CD4-positive, CD25-positive, alpha-beta regulatory T cell (primary cell): ENCODE results near the gene CBARP. TPM values are rescaled to one million over a fixed set of nuclear protein-coding genes. Genes with fewer than 3 reads are reported as not detected.
A peak's percentile ranks its signal among the peaks of the same experiment; 100 is the strongest.

ENCODE experiments used
- ATAC-seq, 2 donors: fragments of 150-1000 bp; cut with Tn5 transposase; one replicate each; pipeline ENCODE4 v1.10.0; 2021; ENCODE audit warnings: low read depth in 2 of 2, moderate number of reproducible peaks in 2 of 2, moderate library complexity in 1 of 2
- DNase-seq, 3 donors: peaks; one replicate each; pipeline versions ENCODE4 v3.0.0 to v3.0.0-alpha.2; 2012 to 2022; ENCODE audit warnings: mixed read lengths in 1 of 3
- H3K27ac ChIP-seq: one replicate; pipeline ENCODE4 v1.7.0; 2013; ENCODE audit warnings: mild to moderate bottlenecking, low read length; ENCODE audit not compliant: insufficient read depth, poor library complexity, severe bottlenecking
- H3K27me3 ChIP-seq: one replicate; pipeline ENCODE4 v1.7.0; 2013; ENCODE audit warnings: low read length; ENCODE audit not compliant: control insufficient read depth, insufficient read depth
- H3K36me3 ChIP-seq: one replicate; pipeline ENCODE4 v1.7.0; 2013; ENCODE audit warnings: mild to moderate bottlenecking, low read length, moderate library complexity; ENCODE audit not compliant: control insufficient read depth, insufficient read depth
- H3K4me1 ChIP-seq: 2 replicates; pipeline ENCODE4 v1.7.0; 2013; ENCODE audit warnings: mild to moderate bottlenecking, low read length; ENCODE audit not compliant: insufficient read depth, control insufficient read depth, poor library complexity, severe bottlenecking
- H3K4me3 ChIP-seq: one replicate; pipeline ENCODE4 v1.7.0; 2013; ENCODE audit warnings: low read depth, mild to moderate bottlenecking, low read length, moderate library complexity
- H3K9me3 ChIP-seq, 2 experiments: 1 replicate in 1 of 2; 2 replicates in 1 of 2; pipeline ENCODE4 v1.7.0; 2013; ENCODE audit warnings: low read length in 2 of 2, mild to moderate bottlenecking in 1 of 2, moderate library complexity in 1 of 2; ENCODE audit not compliant: control insufficient read depth in 2 of 2
- H3K27ac Mint-ChIP-seq, 3 donors: one replicate each; pipeline ENCODE4 v1.8.0; 2020 to 2022; ENCODE audit warnings: mild to moderate bottlenecking in 3 of 3, mixed read lengths in 3 of 3, moderate library complexity in 2 of 3
- H3K27me3 Mint-ChIP-seq: one replicate; pipeline ENCODE4 v1.8.0; 2022; ENCODE audit warnings: mild to moderate bottlenecking, mixed read lengths
- H3K36me3 Mint-ChIP-seq: one replicate; pipeline ENCODE4 v1.8.0; 2020; ENCODE audit warnings: mixed read lengths
- H3K4me1 Mint-ChIP-seq, 4 donors: one replicate each; pipeline ENCODE4 v1.8.0; 2020 to 2022; ENCODE audit warnings: mixed read lengths in 4 of 4, mild to moderate bottlenecking in 1 of 4
- H3K4me3 Mint-ChIP-seq, 4 donors: one replicate each; pipeline ENCODE4 v1.8.0; 2020 to 2022; ENCODE audit warnings: mild to moderate bottlenecking in 4 of 4, mixed read lengths in 4 of 4, moderate library complexity in 3 of 4
- H3K9me3 Mint-ChIP-seq, 7 donors: one replicate each; pipeline ENCODE4 v1.8.0; 2020 to 2022; ENCODE audit warnings: mixed read lengths in 7 of 7, mild to moderate bottlenecking in 3 of 7, moderate library complexity in 2 of 7
- polyA plus RNA-seq, 4 donors: library from polyadenylated mRNA; unstranded; fragments of 300-500 nt; fragmentation: Illumina TruSeq; gene quantifications; one replicate each; pipeline ENCODE4 v1.2.3, GENCODE V29; 2021
- total RNA-seq: library from RNA; stranded (reverse); gene quantifications from one replicate; pipeline ENCODE4 v1.2.3, GENCODE V29; 2022

CBARP gene
- total and polyA plus RNA-seq, 5 donors from 2014 or later, result 0.12 TPM; not detected in 4

DNA sequence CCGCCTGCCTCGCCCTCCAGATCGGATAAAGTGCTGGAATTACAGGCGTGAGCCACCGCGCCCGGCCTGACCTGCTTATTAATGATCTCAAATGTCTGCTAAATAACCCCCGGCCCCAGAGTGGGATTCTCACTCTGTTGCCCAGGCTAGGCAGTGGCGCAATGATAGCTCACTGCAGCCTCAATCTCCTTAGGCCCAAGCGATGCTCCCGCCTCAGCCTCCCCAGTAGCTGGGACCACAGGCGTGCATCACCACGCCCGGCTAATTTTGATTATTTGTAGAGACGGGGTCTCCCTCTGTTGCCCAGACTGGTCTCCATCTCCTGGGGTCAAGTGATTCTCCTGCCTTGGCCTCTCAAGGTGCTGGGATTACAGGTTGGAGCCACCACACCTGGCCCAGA is 3.1 kb upstream of the CBARP start:
- ATAC-seq, result no peak
- H3K36me3 ChIP-seq, result no peaks in the 10 kb centered on the region
- H3K4me1 Mint-ChIP-seq, result peaks cover 0 to 46% (median 20%) of the 10 kb centered on the region in 4 donors
- peaks cover 62% of the 10 kb centered on the region for H3K4me1 ChIP-seq
- H3K4me3 ChIP-seq, result peak overlapping the region; percentile 41
- H3K9me3 Mint-ChIP-seq, result peaks cover 0 to 3% (median 0%) of the 10 kb centered on the region in 7 donors
- H3K4me3 Mint-ChIP-seq, result peak overlapping the region; percentile 89 to 96 (median 94)
- H3K27me3 ChIP-seq, result no peaks in the 10 kb centered on the region
- H3K27ac ChIP-seq, result peak overlapping the region; percentile 74
- H3K9me3 ChIP-seq, result no peaks in the 10 kb centered on the region
- DNase-seq, result no peak
- H3K27me3 Mint-ChIP-seq, result peaks cover 21% of the 10 kb centered on the region
- H3K36me3 Mint-ChIP-seq, result no peaks in the 10 kb centered on the region
- H3K27ac Mint-ChIP-seq, result peak overlapping the region; percentile 96 to 98 (median 97)

DNA sequence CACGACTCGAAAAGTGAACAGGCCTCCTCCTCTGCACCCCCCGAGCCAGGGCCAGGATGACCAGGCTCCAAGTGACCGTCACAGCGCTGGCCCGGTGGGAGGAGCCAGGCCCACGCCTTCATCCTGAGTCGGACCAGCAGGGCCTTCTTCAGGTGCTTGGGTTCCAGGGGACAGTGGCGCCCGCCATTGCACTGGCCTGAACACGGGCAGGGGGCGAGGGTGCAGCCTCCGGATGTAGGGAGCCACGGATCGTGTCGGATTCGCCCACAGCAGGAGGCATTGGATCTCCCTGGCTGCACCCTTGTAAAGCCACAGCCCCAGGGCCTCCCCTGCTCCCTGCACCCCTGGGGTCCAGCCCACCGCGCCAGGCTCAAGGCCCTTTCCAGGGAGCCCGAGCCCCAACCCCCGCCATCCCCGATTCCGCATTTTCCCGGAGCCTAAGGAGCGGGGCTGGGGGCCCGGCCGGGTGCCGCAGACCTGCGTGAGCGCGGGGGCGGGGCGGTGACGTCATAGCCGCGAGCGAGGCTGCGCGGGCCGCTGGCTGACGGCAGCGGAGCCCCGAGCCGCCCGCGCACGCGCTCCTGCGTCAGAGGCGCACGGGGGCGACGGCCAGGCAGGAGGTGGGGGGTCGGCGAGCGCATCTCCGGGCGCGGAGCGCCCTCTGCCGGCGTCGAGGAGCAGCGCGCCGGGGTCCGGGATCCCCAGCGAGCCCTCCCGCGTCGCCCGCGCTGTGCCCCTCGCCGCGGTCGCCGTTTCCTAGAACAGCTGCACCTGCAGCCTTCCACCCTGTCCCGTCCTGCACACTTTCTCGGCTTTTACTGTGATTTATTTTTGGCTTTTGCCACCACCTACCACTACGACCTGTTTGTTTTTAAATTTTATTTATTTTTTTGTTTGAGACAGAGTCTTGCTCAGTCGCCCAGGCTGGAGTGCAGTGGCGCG is 2.3 kb upstream of the CBARP start:
- Histone ChIP-seq H3K9me3 (no peaks in the 10 kb centered on the region), H3K27ac (peak overlapping the region; percentile 61), H3K4me3 (no peak overlapping the region), H3K36me3 (no peaks in the 10 kb centered on the region), H3K27me3 (no peaks in the 10 kb centered on the region), H3K4me1 (peaks cover 57% of the 10 kb centered on the region)
- ATAC-seq, result peak; percentile 55 to 59
- H3K27ac Mint-ChIP-seq, result peak overlapping the region in 1 of 3 donors; percentile 71
- peaks cover 0 to 3% (median 0%) of the 10 kb centered on the region in 7 donors for H3K9me3 Mint-ChIP-seq
- H3K36me3 Mint-ChIP-seq, result no peaks in the 10 kb centered on the region
- H3K4me1 Mint-ChIP-seq, result peaks cover 0 to 46% (median 20%) of the 10 kb centered on the region in 4 donors
- H3K27me3 Mint-ChIP-seq, result peaks cover 21% of the 10 kb centered on the region
- peak overlapping the region in 3 of 4 donors; percentile 83 to 96 (median 89) for H3K4me3 Mint-ChIP-seq
- peak; percentile 87 to 93 (median 90) for DNase-seq

DNA sequence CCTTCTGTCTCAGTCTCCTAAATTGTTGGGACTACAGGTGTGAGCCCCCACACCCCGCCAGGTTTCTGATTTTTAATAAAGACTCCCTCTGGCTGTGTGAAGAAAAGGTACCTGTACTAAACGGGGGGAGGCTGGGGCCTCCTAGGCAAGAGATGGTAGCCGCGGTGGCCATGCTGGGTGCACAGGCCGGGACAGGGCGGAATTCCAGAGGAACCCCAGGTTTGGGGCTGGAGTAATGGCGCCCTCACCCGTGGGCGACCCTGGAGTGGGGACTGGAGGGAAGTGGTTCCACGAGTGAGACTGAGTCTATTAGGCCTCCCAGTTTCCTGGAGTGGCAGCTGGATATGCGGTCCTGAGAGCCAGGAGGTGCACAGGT is 1.6 kb upstream of the CBARP start:
- H3K36me3 ChIP-seq, result no peaks in the 10 kb centered on the region
- peak overlapping the region; percentile 61 for H3K27ac ChIP-seq
- Mint-ChIP-seq H3K4me1 (peaks cover 0 to 43% (median 18%) of the 10 kb centered on the region in 4 donors), H3K27me3 (peaks cover 21% of the 10 kb centered on the region), H3K4me3 (peak overlapping the region; percentile 83 to 89 (median 86)), H3K36me3 (no peaks in the 10 kb centered on the region), H3K9me3 (peaks cover 0 to 3% (median 0%) of the 10 kb centered on the region in 7 donors), H3K27ac (peak overlapping the region in 2 of 3 donors; percentile 40 to 71)
- H3K4me1 ChIP-seq, result peaks cover 51% of the 10 kb centered on the region
- ATAC-seq (no peak), DNase-seq (no peak)
- no peaks in the 10 kb centered on the region for H3K27me3 ChIP-seq
- H3K9me3 ChIP-seq, result no peaks in the 10 kb centered on the region
- no peak overlapping the region for H3K4me3 ChIP-seq

DNA sequence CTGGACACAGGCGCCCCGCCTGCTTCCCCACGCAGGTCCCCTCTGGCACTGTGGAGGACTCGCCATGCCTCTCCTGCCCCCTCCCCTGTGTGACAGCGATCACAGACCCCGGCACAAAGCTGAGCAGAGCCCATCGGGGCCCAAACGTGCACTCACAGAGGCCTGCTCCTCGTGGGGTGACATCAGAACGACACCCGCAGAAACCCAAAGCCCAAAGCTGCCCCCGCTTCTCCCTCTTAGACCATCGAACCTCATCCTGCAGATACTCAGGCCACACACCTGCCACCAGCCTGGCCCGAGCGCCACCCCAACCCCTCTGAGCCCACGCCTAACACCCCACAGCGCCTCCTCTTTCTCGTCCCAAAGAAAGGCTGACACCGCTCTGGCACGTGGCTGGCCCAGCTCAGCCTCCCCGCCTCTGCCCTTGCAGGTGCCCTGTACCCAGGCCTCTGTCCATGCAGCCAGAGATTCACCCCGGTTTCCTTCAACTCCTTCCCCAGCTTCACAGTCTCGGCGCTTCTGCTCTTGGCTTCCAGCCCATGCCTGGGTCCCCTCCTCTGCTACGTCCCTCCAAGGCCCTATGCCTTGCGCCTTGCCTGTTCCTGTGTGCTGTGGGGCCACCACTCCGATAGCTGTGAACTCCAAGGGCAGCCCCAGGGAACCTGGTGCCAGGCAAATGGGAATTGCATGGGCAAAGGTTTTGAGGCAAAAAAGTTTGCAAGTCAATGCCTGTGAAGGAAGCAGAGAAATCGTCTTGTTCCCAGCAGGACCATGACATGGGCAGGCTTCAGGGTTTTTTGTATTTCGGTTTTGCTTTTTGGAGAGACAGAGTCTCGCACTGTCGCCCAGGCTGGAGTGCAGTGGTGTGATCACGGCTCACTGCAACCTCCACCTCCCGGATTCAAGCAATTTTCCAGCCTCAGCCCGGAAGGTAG is 831 bp upstream of the CBARP start:
- Histone ChIP-seq H3K27ac (no peak overlapping the region), H3K4me3 (no peak overlapping the region), H3K27me3 (no peaks in the 10 kb centered on the region), H3K9me3 (no peaks in the 10 kb centered on the region), H3K4me1 (peaks cover 43% of the 10 kb centered on the region), H3K36me3 (no peaks in the 10 kb centered on the region)
- no peaks in the 10 kb centered on the region for H3K36me3 Mint-ChIP-seq
- peak overlapping the region; percentile 68 to 76 (median 71) for H3K27ac Mint-ChIP-seq
- DNase-seq (no peak), ATAC-seq (no peak)
- H3K9me3 Mint-ChIP-seq, result peaks cover 0 to 3% (median 0%) of the 10 kb centered on the region in 7 donors
- H3K4me1 Mint-ChIP-seq, result peaks cover 0 to 42% (median 17%) of the 10 kb centered on the region in 4 donors
- peaks cover 21% of the 10 kb centered on the region for H3K27me3 Mint-ChIP-seq
- H3K4me3 Mint-ChIP-seq, result peak overlapping the region; percentile 83 to 89 (median 86)

DNA sequence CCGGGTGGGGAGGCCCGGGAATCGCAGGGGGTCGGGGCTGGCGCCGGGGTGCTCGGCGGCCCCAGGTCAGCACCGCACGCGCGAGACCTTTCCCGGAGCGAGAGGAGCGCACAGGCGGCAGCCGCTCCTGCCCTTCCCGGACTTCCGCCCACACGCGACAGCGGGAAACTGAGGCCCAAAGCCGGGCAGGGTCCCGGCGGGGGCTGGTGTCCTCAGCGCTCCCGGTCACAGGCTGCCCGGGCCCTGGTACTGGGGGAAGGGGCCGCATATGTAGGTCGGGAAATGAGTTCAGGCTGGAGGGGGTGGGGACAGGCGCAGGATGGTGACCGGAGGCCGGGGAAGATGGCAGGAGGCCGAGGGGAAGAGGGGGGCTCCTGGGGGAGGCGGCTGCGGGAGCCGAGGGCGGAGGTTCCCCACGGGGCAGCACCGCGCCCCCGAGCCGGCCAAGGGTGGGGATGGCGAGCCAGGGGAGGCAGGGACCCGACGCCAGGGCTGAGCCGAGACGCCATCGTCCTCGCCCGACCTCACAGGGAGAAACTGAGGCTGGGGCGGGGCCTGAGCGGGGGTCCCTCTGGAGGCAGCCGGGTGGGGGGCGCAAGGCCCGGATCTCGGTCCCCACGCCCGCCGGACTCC is 662 bp downstream of the CBARP start:
- peaks cover 0 to 29% (median 15%) of the 10 kb centered on the region in 4 donors for H3K4me1 Mint-ChIP-seq
- no peaks in the 10 kb centered on the region for H3K27me3 ChIP-seq
- ATAC-seq, result no peak
- H3K27me3 Mint-ChIP-seq, result peaks cover 21% of the 10 kb centered on the region
- no peak overlapping the region for H3K27ac Mint-ChIP-seq
- no peak overlapping the region for H3K4me3 ChIP-seq
- H3K36me3 ChIP-seq, result no peaks in the 10 kb centered on the region
- peaks cover 0 to 3% (median 0%) of the 10 kb centered on the region in 7 donors for H3K9me3 Mint-ChIP-seq
- DNase-seq, result no peak
- no peaks in the 10 kb centered on the region for H3K36me3 Mint-ChIP-seq
- H3K27ac ChIP-seq, result no peak overlapping the region
- peak overlapping the region in 1 of 4 donors; percentile 33 for H3K4me3 Mint-ChIP-seq
- H3K4me1 ChIP-seq, result peaks cover 31% of the 10 kb centered on the region
- no peaks in the 10 kb centered on the region for H3K9me3 ChIP-seq

DNA sequence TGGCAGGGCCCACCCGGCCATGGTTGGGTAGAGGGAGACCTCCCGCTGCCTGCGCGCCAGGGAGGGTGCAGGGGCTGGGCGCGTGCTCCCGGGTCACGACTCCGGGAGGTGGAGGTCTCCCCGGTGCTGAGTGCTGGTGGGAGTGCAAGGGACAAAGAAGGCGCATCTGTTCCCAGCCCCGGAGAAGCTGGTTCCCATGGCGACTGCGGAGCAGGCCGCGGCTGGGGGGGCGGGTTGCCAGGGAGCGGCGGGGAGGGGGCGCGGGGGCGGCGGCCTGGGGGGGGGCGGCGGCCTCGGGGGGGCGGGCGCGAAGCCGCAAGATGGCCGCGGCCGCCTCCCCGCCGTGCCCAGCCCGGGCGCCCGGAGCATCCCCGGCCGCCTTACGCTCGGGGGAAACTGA is 1.2 kb downstream of the CBARP start:
- no peak for DNase-seq
- peaks cover 0 to 3% (median 0%) of the 10 kb centered on the region in 7 donors for H3K9me3 Mint-ChIP-seq

More for the DNA sequence above, 1.2 kb downstream of the CBARP start:
- H3K4me3 Mint-ChIP-seq, result no peak overlapping the region
- H3K27me3 ChIP-seq, result no peaks in the 10 kb centered on the region
- H3K4me3 ChIP-seq, result no peak overlapping the region
- H3K36me3 Mint-ChIP-seq, result no peaks in the 10 kb centered on the region
- no peak overlapping the region for H3K27ac Mint-ChIP-seq
- no peaks in the 10 kb centered on the region for H3K36me3 ChIP-seq
- H3K27me3 Mint-ChIP-seq, result peaks cover 21% of the 10 kb centered on the region
- peaks cover 0 to 26% (median 14%) of the 10 kb centered on the region in 4 donors for H3K4me1 Mint-ChIP-seq
- no peaks in the 10 kb centered on the region for H3K9me3 ChIP-seq
- H3K4me1 ChIP-seq, result peaks cover 30% of the 10 kb centered on the region
- no peak overlapping the region for H3K27ac ChIP-seq
- no peak for ATAC-seq
